GM12878 (cell line): ENCODE data around the gene SEC24D.

Experiments
- EP300 ChIP-seq, 2 experiments: fragments of 150-350 bp in 1 of 2; IDR thresholded peaks; 2 replicates each; pipeline ENCODE4 v1.6.1; 2011 to 2012; ENCODE audit warnings: low read depth in 2 of 2, low read length in 2 of 2, borderline replicate concordance in 1 of 2, improper control_type of control experiment in 1 of 2, inconsistent platforms in 1 of 2; ENCODE audit not compliant: control insufficient read depth in 1 of 2
- POLR2A ChIP-seq: IDR thresholded peaks from 2 replicates; pipeline ENCODE4 v1.6.1; 2011; ENCODE audit warnings: low read depth, mild to moderate bottlenecking, low read length
- TF ChIP-seq, protein P1 (sequence below): fragments of 450-650 bp; IDR thresholded peaks from 2 replicates; pipeline ENCODE4 v1.6.1; 2017; ENCODE audit warnings: antibody characterized with exemption, mild to moderate bottlenecking, moderate library complexity
- TF ChIP-seq, protein P2 (sequence below), 3 experiments: IDR thresholded peaks in 2 of 3; conservative IDR thresholded peaks in 1 of 3; 2 replicates each; pipeline ENCODE4 v1.5.1; 2011; ENCODE audit warnings: low read depth in 3 of 3, low read length in 3 of 3, mild to moderate bottlenecking in 3 of 3, control low read depth in 2 of 3, moderate library complexity in 2 of 3, inconsistent platforms in 1 of 3, mixed read lengths in 1 of 3; ENCODE audit not compliant: control insufficient read depth in 2 of 3, insufficient read depth in 1 of 3; ENCODE audit errors: extremely low read depth in 1 of 3

- TF ChIP-seq, protein P1, sequence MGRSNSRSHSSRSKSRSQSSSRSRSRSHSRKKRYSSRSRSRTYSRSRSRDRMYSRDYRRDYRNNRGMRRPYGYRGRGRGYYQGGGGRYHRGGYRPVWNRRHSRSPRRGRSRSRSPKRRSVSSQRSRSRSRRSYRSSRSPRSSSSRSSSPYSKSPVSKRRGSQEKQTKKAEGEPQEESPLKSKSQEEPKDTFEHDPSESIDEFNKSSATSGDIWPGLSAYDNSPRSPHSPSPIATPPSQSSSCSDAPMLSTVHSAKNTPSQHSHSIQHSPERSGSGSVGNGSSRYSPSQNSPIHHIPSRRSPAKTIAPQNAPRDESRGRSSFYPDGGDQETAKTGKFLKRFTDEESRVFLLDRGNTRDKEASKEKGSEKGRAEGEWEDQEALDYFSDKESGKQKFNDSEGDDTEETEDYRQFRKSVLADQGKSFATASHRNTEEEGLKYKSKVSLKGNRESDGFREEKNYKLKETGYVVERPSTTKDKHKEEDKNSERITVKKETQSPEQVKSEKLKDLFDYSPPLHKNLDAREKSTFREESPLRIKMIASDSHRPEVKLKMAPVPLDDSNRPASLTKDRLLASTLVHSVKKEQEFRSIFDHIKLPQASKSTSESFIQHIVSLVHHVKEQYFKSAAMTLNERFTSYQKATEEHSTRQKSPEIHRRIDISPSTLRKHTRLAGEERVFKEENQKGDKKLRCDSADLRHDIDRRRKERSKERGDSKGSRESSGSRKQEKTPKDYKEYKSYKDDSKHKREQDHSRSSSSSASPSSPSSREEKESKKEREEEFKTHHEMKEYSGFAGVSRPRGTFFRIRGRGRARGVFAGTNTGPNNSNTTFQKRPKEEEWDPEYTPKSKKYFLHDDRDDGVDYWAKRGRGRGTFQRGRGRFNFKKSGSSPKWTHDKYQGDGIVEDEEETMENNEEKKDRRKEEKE: no peak
- no peak for TF ChIP-seq EP300 (IDR thresholded peaks at IDR 0.05; ENCODE audit: borderline replicate concordance in 1 of 2, control insufficient read depth in 1 of 2, low read depth in 2 of 2, low read length in 2 of 2)
- TF ChIP-seq, protein P2, sequence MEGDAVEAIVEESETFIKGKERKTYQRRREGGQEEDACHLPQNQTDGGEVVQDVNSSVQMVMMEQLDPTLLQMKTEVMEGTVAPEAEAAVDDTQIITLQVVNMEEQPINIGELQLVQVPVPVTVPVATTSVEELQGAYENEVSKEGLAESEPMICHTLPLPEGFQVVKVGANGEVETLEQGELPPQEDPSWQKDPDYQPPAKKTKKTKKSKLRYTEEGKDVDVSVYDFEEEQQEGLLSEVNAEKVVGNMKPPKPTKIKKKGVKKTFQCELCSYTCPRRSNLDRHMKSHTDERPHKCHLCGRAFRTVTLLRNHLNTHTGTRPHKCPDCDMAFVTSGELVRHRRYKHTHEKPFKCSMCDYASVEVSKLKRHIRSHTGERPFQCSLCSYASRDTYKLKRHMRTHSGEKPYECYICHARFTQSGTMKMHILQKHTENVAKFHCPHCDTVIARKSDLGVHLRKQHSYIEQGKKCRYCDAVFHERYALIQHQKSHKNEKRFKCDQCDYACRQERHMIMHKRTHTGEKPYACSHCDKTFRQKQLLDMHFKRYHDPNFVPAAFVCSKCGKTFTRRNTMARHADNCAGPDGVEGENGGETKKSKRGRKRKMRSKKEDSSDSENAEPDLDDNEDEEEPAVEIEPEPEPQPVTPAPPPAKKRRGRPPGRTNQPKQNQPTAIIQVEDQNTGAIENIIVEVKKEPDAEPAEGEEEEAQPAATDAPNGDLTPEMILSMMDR (IDR thresholded peaks at IDR 0.05 in 2 of 3, conservative IDR thresholded peaks at IDR 0.05 in 1 of 3; ENCODE audit: control insufficient read depth in 2 of 3, extremely low read depth in 1 of 3, insufficient read depth in 1 of 3, low read depth in 3 of 3, low read length in 3 of 3): no peak
- no peak for TF ChIP-seq POLR2A
Observed at GRCh38 chr4:118746251-118746919, 89.5 kb downstream of the SEC24D start.
